Measurements from ENCODE around the gene SRRM3.
"Not testable (repeated sequence)": the region's sequence is repeated elsewhere in the genome, so short reads cannot be mapped to it uniquely, and the experiment has no call there.

The SRRM3 gene

GRCh38 chr7:76267107-76267893 is 65.6 kb downstream of the SRRM3 start:
- no peak for DNase-seq

- DNase-seq: no peak
These were observed 66.1 kb downstream of the SRRM3 start for GRCh38 chr7:76267894-76268183.

GRCh38 chr7:76268376-76268775 is 66.7 kb downstream of the SRRM3 start:
- no peak for DNase-seq

GRCh38 chr7:76269895-76270294 is 68.2 kb downstream of the SRRM3 start:
- no peak for DNase-seq

- peak in 1 of 3 donors; percentile 12 for DNase-seq
These were observed 69.7 kb downstream of the SRRM3 start for GRCh38 chr7:76271384-76271783.

GRCh38 chr7:76272142-76272541 is 70.4 kb downstream of the SRRM3 start:
- no peak for DNase-seq

- no peak for DNase-seq
These were observed 71.3 kb downstream of the SRRM3 start for GRCh38 chr7:76272851-76273497.

- no peak for DNase-seq
These were observed 71.8 kb downstream of the SRRM3 start for GRCh38 chr7:76273503-76273902.

GRCh38 chr7:76278540-76278939 is 76.8 kb downstream of the SRRM3 start:
- DNase-seq: peak in 2 of 3 donors; percentile 14 to 22

GRCh38 chr7:76280408-76280807 is 78.7 kb downstream of the SRRM3 start:
- DNase-seq: no peak

GRCh38 chr7:76281006-76281705 is 79.5 kb downstream of the SRRM3 start:
- DNase-seq: peak in 2 of 3 donors; percentile 62 to 75

GRCh38 chr7:76281706-76282343 is 80.1 kb downstream of the SRRM3 start:
- no peak for DNase-seq

- DNase-seq: peak in 2 of 3 donors; percentile 44 to 69
These were observed 80.9 kb downstream of the SRRM3 start for GRCh38 chr7:76282344-76283253.

- DNase-seq: no peak
These were observed 81.8 kb downstream of the SRRM3 start for GRCh38 chr7:76283254-76284159.

- DNase-seq: no peak
These were observed 84.1 kb downstream of the SRRM3 start for GRCh38 chr7:76285604-76286374.

GRCh38 chr7:76286842-76287403 is 85.2 kb downstream of the SRRM3 start:
- no peak for DNase-seq

- DNase-seq: not testable (repeated sequence)
These were observed 89.2 kb downstream of the SRRM3 start for GRCh38 chr7:76290847-76291350.

- peak; percentile 94 to 98 (median 98) for DNase-seq
These were observed 89.9 kb downstream of the SRRM3 start for GRCh38 chr7:76291351-76292212.

GRCh38 chr7:76292213-76292573 is 90.5 kb downstream of the SRRM3 start:
- peak; percentile 38 to 47 (median 44) for DNase-seq
